DND-41 (cell line): Measurements from ENCODE around the gene LRRC28.

Source experiments
- ATAC-seq: fragments of 200-7000 bp; cut with Tn5 transposase; 3 replicates; pipeline ENCODE4 v1.9.1; 2021; ENCODE audit warnings: low read depth; ENCODE audit not compliant: insufficient read depth
- DNase-seq: peaks from one replicate; pipeline ENCODE4 v3.0.0-alpha.2; 2020
- H2AFZ ChIP-seq: 2 replicates; pipeline ENCODE4 v1.6.0; 2012; ENCODE audit warnings: low read depth, low read length
- H3K27ac ChIP-seq: 2 replicates; pipeline ENCODE4 v1.5.1; 2012; ENCODE audit warnings: low read length, inconsistent platforms
- H3K27me3 ChIP-seq: fragments of 200-600 bp; sonication (generic); 2 replicates; pipeline ENCODE4 v1.6.0; 2012; ENCODE audit warnings: low read length, mild to moderate bottlenecking, inconsistent platforms; ENCODE audit not compliant: insufficient read depth, poor library complexity
- H3K36me3 ChIP-seq: 2 replicates; pipeline ENCODE4 v1.5.1; 2012; ENCODE audit warnings: low read length, inconsistent platforms; ENCODE audit not compliant: insufficient read depth
- H3K4me1 ChIP-seq: 2 replicates; pipeline ENCODE4 v1.5.1; 2012; ENCODE audit warnings: mild to moderate bottlenecking, low read length; ENCODE audit not compliant: insufficient read depth
- H3K4me2 ChIP-seq: 2 replicates; pipeline ENCODE4 v1.6.0; 2012; ENCODE audit warnings: mild to moderate bottlenecking, moderate library complexity, low read length, inconsistent platforms; ENCODE audit not compliant: insufficient read depth
- H3K4me3 ChIP-seq, 2 experiments: fragments of 200-600 bp in 1 of 2; shearing (Covaris generic) in 1 of 2; 2 replicates each; pipeline ENCODE4 v1.5.1; 2012 to 2016; ENCODE audit warnings: inconsistent platforms in 2 of 2, low read length in 2 of 2, mild to moderate bottlenecking in 2 of 2, low read depth in 1 of 2, moderate library complexity in 1 of 2
- H3K79me2 ChIP-seq: 2 replicates; pipeline ENCODE4 v1.6.0; 2012; ENCODE audit warnings: low read length, inconsistent platforms; ENCODE audit not compliant: insufficient read depth
- H3K9ac ChIP-seq: 2 replicates; pipeline ENCODE4 v1.6.0; 2012; ENCODE audit warnings: low read depth, mild to moderate bottlenecking, inconsistent platforms, low read length, moderate library complexity
- H3K9me3 ChIP-seq: 2 replicates; pipeline ENCODE4 v1.5.1; 2012; ENCODE audit warnings: low read length, moderate library complexity, mild to moderate bottlenecking, inconsistent platforms; ENCODE audit not compliant: insufficient read depth, severe bottlenecking
- H4K20me1 ChIP-seq: 2 replicates; pipeline ENCODE4 v1.6.0; 2012; ENCODE audit warnings: low read length; ENCODE audit not compliant: insufficient read depth
- CTCF ChIP-seq: IDR thresholded peaks from 2 replicates; pipeline ENCODE4 v1.5.1; 2012; ENCODE audit warnings: borderline replicate concordance, low read length, moderate library complexity, mild to moderate bottlenecking; ENCODE audit not compliant: poor library complexity, severe bottlenecking; ENCODE audit errors: extremely low read depth
- EZH2 ChIP-seq: IDR thresholded peaks from 3 replicates; pipeline ENCODE4 v1.6.1; 2012; ENCODE audit warnings: borderline replicate concordance, low read depth, mild to moderate bottlenecking, moderate library complexity, low read length, inconsistent platforms; ENCODE audit not compliant: severe bottlenecking

LRRC28 gene

GRCh38 chr15:99429681-99430081 is 178.4 kb downstream of the LRRC28 start:
- no peak for ATAC-seq

GRCh38 chr15:99430881-99431401 is 179.7 kb downstream of the LRRC28 start:
- H3K4me2 ChIP-seq = no peak overlapping the region
- DNase-seq (no peak), ATAC-seq (no peak)
- H3K27ac ChIP-seq = no peak overlapping the region
- H3K4me1 ChIP-seq = peaks cover 1% of the 10 kb centered on the region; the same call in 1 of the 2 replicates
- no peak overlapping the region for H3K4me3 ChIP-seq
- no peaks in the 10 kb centered on the region for H3K27me3 ChIP-seq
- no peak overlapping the region for H2AFZ ChIP-seq
- H3K36me3 ChIP-seq = no peaks in the 10 kb centered on the region
- no peaks in the 10 kb centered on the region for H3K79me2 ChIP-seq
- TF ChIP-seq CTCF (no peak), EZH2 (no peak)
- H3K9ac ChIP-seq = no peak overlapping the region
- no peaks in the 10 kb centered on the region for H4K20me1 ChIP-seq
- H3K9me3 ChIP-seq = no peaks in the 10 kb centered on the region

More at GRCh38 chr15:99429681-99430081, 178.4 kb downstream of the LRRC28 start:
- Histone ChIP-seq H3K27me3 (no peaks in the 10 kb centered on the region), H2AFZ (0 out of 2 replicates have a peak overlapping the region, but pooled peaks have one; percentile 7), H3K4me3 (no peak overlapping the region), H3K79me2 (no peaks in the 10 kb centered on the region), H3K4me2 (no peak overlapping the region), H3K4me1 (peaks cover 14% of the 10 kb centered on the region), H3K9me3 (no peaks in the 10 kb centered on the region), H3K9ac (no peak overlapping the region), H3K36me3 (no peaks in the 10 kb centered on the region), H3K27ac (0 out of 2 replicates have a peak overlapping the region, but pooled peaks have one; percentile 30), H4K20me1 (no peaks in the 10 kb centered on the region)
- TF ChIP-seq EZH2 = no peak
- no peak for TF ChIP-seq CTCF
- DNase-seq = no peak

- Histone ChIP-seq H3K9me3 (no peaks in the 10 kb centered on the region), H4K20me1 (no peaks in the 10 kb centered on the region), H3K9ac (no peak overlapping the region), H3K27me3 (no peaks in the 10 kb centered on the region), H3K27ac (0 out of 2 replicates have a peak overlapping the region, but pooled peaks have one; percentile 15), H3K4me3 (no peak overlapping the region), H2AFZ (no peak overlapping the region), H3K79me2 (no peaks in the 10 kb centered on the region), H3K36me3 (no peaks in the 10 kb centered on the region), H3K4me1 (peaks cover 3% of the 10 kb centered on the region), H3K4me2 (no peak overlapping the region)
- ATAC-seq = no peak
- DNase-seq = no peak
- no peak for TF ChIP-seq CTCF
- TF ChIP-seq EZH2 = no peak
Measured at GRCh38 chr15:99431661-99432091, 180.4 kb downstream of the LRRC28 start.
